GM19193 (cell line): ENCODE measurements around the gene LSP1.

Experiments used
- POLR2A ChIP-seq: IDR thresholded peaks from 4 replicates; pipeline ENCODE4 v1.6.1; 2011; ENCODE audit not compliant: insufficient read depth, insufficient read length; ENCODE audit errors: extremely low read depth

The LSP1 gene

GRCh38 chr11:1847926-1848639 is 4.8 kb upstream of the LSP1 start:
- no peak for TF ChIP-seq POLR2A

- no peak for TF ChIP-seq POLR2A
Observed at GRCh38 chr11:1848640-1849430, 4.0 kb upstream of the LSP1 start.

GRCh38 chr11:1851468-1852180 is 1.3 kb upstream of the LSP1 start:
- TF ChIP-seq POLR2A, result no peak

GRCh38 chr11:1852271-1852876 is 510 bp upstream of the LSP1 start:
- TF ChIP-seq POLR2A, result no peak

GRCh38 chr11:1853376-1854131 is 670 bp downstream of the LSP1 start:
- no peak for TF ChIP-seq POLR2A

- peak; percentile 34 for TF ChIP-seq POLR2A
Observed at GRCh38 chr11:1854132-1854948, 1.5 kb downstream of the LSP1 start.

GRCh38 chr11:1854949-1855885 is 2.3 kb downstream of the LSP1 start:
- TF ChIP-seq POLR2A, result peak; percentile 7

GRCh38 chr11:1855886-1856265 is 3.0 kb downstream of the LSP1 start:
- no peak for TF ChIP-seq POLR2A

GRCh38 chr11:1856306-1857005 is 3.6 kb downstream of the LSP1 start:
- no peak for TF ChIP-seq POLR2A

GRCh38 chr11:1857064-1857463 is 4.2 kb downstream of the LSP1 start:
- TF ChIP-seq POLR2A, result no peak

GRCh38 chr11:1858154-1858553 is 5.3 kb downstream of the LSP1 start:
- no peak for TF ChIP-seq POLR2A

GRCh38 chr11:1858576-1858975 is 5.7 kb downstream of the LSP1 start:
- TF ChIP-seq POLR2A, result no peak

- no peak for TF ChIP-seq POLR2A
Observed at GRCh38 chr11:1859004-1859403, 6.1 kb downstream of the LSP1 start.

- TF ChIP-seq POLR2A, result no peak
Observed at GRCh38 chr11:1860108-1860507, 7.2 kb downstream of the LSP1 start.
